ENCODE results near the gene EFHC1.

DNA sequence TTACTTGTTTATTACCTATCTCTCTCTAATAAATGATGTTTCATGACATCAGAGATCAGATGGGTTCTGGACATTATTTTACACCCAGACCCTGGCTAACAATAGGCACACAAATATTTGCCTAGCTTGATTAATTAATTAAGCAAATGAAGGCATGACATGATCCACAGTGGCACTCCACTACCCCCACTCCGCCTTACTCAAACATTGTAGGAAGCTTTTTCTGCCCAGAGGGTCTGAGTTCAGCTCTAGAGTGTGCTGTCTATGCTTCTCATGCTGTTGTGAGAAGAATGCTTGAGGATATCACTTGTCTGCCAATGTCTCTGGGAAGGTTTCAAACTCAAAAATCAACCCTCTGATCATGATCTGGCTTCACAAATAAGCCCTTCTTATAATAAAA is 111.7 kb downstream of the EFHC1 start:
- TF ChIP-seq, protein P1, sequence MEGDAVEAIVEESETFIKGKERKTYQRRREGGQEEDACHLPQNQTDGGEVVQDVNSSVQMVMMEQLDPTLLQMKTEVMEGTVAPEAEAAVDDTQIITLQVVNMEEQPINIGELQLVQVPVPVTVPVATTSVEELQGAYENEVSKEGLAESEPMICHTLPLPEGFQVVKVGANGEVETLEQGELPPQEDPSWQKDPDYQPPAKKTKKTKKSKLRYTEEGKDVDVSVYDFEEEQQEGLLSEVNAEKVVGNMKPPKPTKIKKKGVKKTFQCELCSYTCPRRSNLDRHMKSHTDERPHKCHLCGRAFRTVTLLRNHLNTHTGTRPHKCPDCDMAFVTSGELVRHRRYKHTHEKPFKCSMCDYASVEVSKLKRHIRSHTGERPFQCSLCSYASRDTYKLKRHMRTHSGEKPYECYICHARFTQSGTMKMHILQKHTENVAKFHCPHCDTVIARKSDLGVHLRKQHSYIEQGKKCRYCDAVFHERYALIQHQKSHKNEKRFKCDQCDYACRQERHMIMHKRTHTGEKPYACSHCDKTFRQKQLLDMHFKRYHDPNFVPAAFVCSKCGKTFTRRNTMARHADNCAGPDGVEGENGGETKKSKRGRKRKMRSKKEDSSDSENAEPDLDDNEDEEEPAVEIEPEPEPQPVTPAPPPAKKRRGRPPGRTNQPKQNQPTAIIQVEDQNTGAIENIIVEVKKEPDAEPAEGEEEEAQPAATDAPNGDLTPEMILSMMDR (conservative IDR thresholded peaks at IDR 0.05 in 1 of 2, IDR thresholded peaks at IDR 0.05 in 1 of 2; ENCODE audit: extremely low read depth in 1 of 2, insufficient read depth in 1 of 2, low read depth in 1 of 2, low read length in 2 of 2): no peak
- TF ChIP-seq EZH2 (IDR thresholded peaks at IDR 0.05; ENCODE audit: borderline replicate concordance, low read length): no peak

All from mammary epithelial cell (primary cell).